Measurements from ENCODE around the gene CCDC33. TPM values are rescaled to one million over a fixed set of nuclear protein-coding genes. Genes with fewer than 3 reads are reported as not detected.

Gene CCDC33
- total and polyA plus RNA-seq, 2 donors from 2014 or later = 0.63 TPM; not detected in 1

- no peak overlapping the region for H3K4me3 ChIP-seq (ENCODE audit: low read length in 3 of 3)
- DNase-seq = no peak
- H3K27me3 ChIP-seq (ENCODE audit: control insufficient read depth, insufficient read depth, low read length) = no peaks in the 10 kb centered on the region
- no peaks in the 10 kb centered on the region for H3K9me3 ChIP-seq (ENCODE audit: control insufficient read depth in 2 of 3, insufficient read depth in 1 of 3, low read length in 3 of 3)
- FAIRE-seq = no peak
- no peak overlapping the region for H3K27ac ChIP-seq (ENCODE audit: low read depth in 2 of 2, low read length in 2 of 2)
- H3K36me3 ChIP-seq (ENCODE audit: control insufficient read depth in 2 of 3, insufficient read depth in 3 of 3, low read length in 3 of 3) = no peaks in the 10 kb centered on the region
- H3K9ac ChIP-seq (ENCODE audit: low read length in 3 of 3) = no peak overlapping the region
- intact Hi-C loops (cut with DNase I) = no loop called here
- TF ChIP-seq CTCF (IDR thresholded peaks at IDR 0.05; ENCODE audit: borderline replicate concordance, extremely low read depth, insufficient read depth) = no peak
- no peaks in the 10 kb centered on the region for H3K4me1 ChIP-seq (ENCODE audit: control insufficient read depth in 2 of 3, insufficient read depth in 2 of 3, low read depth in 1 of 3, low read length in 3 of 3)
These were observed 24.9 kb downstream of the CCDC33 start for GRCh38 chr15:74261041-74261440.

- DNase-seq (no peak), FAIRE-seq (no peak)
- TF ChIP-seq CTCF (IDR thresholded peaks at IDR 0.05; ENCODE audit: borderline replicate concordance, extremely low read depth, insufficient read depth) = no peak
- H3K9me3 ChIP-seq (ENCODE audit: control insufficient read depth in 2 of 3, insufficient read depth in 1 of 3, low read length in 3 of 3) = no peaks in the 10 kb centered on the region
- H3K27ac ChIP-seq (ENCODE audit: low read depth in 2 of 2, low read length in 2 of 2) = no peak overlapping the region
- H3K9ac ChIP-seq (ENCODE audit: low read length in 3 of 3) = no peak overlapping the region
- H3K27me3 ChIP-seq (ENCODE audit: control insufficient read depth, insufficient read depth, low read length) = no peaks in the 10 kb centered on the region
- H3K4me3 ChIP-seq (ENCODE audit: low read length in 3 of 3) = no peak overlapping the region
- intact Hi-C loops (cut with DNase I) = no loop called here
- no peaks in the 10 kb centered on the region for H3K36me3 ChIP-seq (ENCODE audit: control insufficient read depth in 2 of 3, insufficient read depth in 3 of 3, low read length in 3 of 3)
- no peaks in the 10 kb centered on the region for H3K4me1 ChIP-seq (ENCODE audit: control insufficient read depth in 2 of 3, insufficient read depth in 2 of 3, low read depth in 1 of 3, low read length in 3 of 3)
These were observed 25.6 kb downstream of the CCDC33 start for GRCh38 chr15:74261685-74262084.

- H3K4me1 ChIP-seq (ENCODE audit: control insufficient read depth in 2 of 3, insufficient read depth in 2 of 3, low read depth in 1 of 3, low read length in 3 of 3) = no peaks in the 10 kb centered on the region
- no peak overlapping the region for H3K9ac ChIP-seq (ENCODE audit: low read length in 3 of 3)
- FAIRE-seq = no peak
- H3K36me3 ChIP-seq (ENCODE audit: control insufficient read depth in 2 of 3, insufficient read depth in 3 of 3, low read length in 3 of 3) = no peaks in the 10 kb centered on the region
- H3K4me3 ChIP-seq (ENCODE audit: low read length in 3 of 3) = no peak overlapping the region
- no peaks in the 10 kb centered on the region for H3K9me3 ChIP-seq (ENCODE audit: control insufficient read depth in 2 of 3, insufficient read depth in 1 of 3, low read length in 3 of 3)
- DNase-seq = no peak
- TF ChIP-seq CTCF (IDR thresholded peaks at IDR 0.05; ENCODE audit: borderline replicate concordance, extremely low read depth, insufficient read depth) = no peak
- H3K27me3 ChIP-seq (ENCODE audit: control insufficient read depth, insufficient read depth, low read length) = no peaks in the 10 kb centered on the region
- H3K27ac ChIP-seq (ENCODE audit: low read depth in 2 of 2, low read length in 2 of 2) = no peak overlapping the region
- intact Hi-C loops (cut with DNase I) = no loop called here
These were observed 26.0 kb downstream of the CCDC33 start for GRCh38 chr15:74262151-74262550.

- H3K27me3 ChIP-seq (ENCODE audit: control insufficient read depth, insufficient read depth, low read length) = no peaks in the 10 kb centered on the region
- no peak for TF ChIP-seq CTCF (IDR thresholded peaks at IDR 0.05; ENCODE audit: borderline replicate concordance, extremely low read depth, insufficient read depth)
- DNase-seq (no peak), FAIRE-seq (no peak)
- no peak overlapping the region for H3K27ac ChIP-seq (ENCODE audit: low read depth in 2 of 2, low read length in 2 of 2)
- no peak overlapping the region for H3K4me3 ChIP-seq (ENCODE audit: low read length in 3 of 3)
- H3K4me1 ChIP-seq (ENCODE audit: control insufficient read depth in 2 of 3, insufficient read depth in 2 of 3, low read depth in 1 of 3, low read length in 3 of 3) = no peaks in the 10 kb centered on the region
- H3K9me3 ChIP-seq (ENCODE audit: control insufficient read depth in 2 of 3, insufficient read depth in 1 of 3, low read length in 3 of 3) = no peaks in the 10 kb centered on the region
- no peak overlapping the region for H3K9ac ChIP-seq (ENCODE audit: low read length in 3 of 3)
- intact Hi-C loops (cut with DNase I) = no loop called here
- no peaks in the 10 kb centered on the region for H3K36me3 ChIP-seq (ENCODE audit: control insufficient read depth in 2 of 3, insufficient read depth in 3 of 3, low read length in 3 of 3)
These were observed 26.5 kb downstream of the CCDC33 start for GRCh38 chr15:74262625-74263024.
